NCI-H748 treated with DMSO at 0.1 percent for 48 hours (cell line): ENCODE measurements around the gene TSPYL1.
"Not testable (repeated sequence)": the region's sequence is repeated elsewhere in the genome, so short reads cannot be mapped to it uniquely, and the experiment has no call there.

ENCODE experiments used
- DNase-seq: peaks from one replicate; lab custom pipeline; 2025; lab: John Stamatoyannopoulos, UW

Gene TSPYL1

GRCh38 chr6:116298273-116298672 is 18.5 kb upstream of the TSPYL1 start:
- no peak for DNase-seq

GRCh38 chr6:116292553-116292952 is 12.8 kb upstream of the TSPYL1 start:
- no peak for DNase-seq

GRCh38 chr6:116291701-116292396 is 12.1 kb upstream of the TSPYL1 start:
- DNase-seq: no peak

GRCh38 chr6:116290799-116291198 is 11.1 kb upstream of the TSPYL1 start:
- DNase-seq: no peak

- DNase-seq: no peak
These were observed 10.1 kb upstream of the TSPYL1 start for GRCh38 chr6:116289876-116290275.

GRCh38 chr6:116287689-116288282 is 8.1 kb upstream of the TSPYL1 start:
- DNase-seq: peak; percentile 28

- DNase-seq: no peak
These were observed 7.1 kb upstream of the TSPYL1 start for GRCh38 chr6:116286773-116287358.

- DNase-seq: not testable (repeated sequence)
These were observed 5.3 kb upstream of the TSPYL1 start for GRCh38 chr6:116284984-116285383.

- no peak for DNase-seq
These were observed 3.5 kb upstream of the TSPYL1 start for GRCh38 chr6:116283191-116283590.

- no peak for DNase-seq
These were observed 3.0 kb upstream of the TSPYL1 start for GRCh38 chr6:116282698-116283097.

GRCh38 chr6:116280933-116281316 is 1.2 kb upstream of the TSPYL1 start:
- DNase-seq: no peak

- no peak for DNase-seq
These were observed 617 bp upstream of the TSPYL1 start for GRCh38 chr6:116280161-116280932.

GRCh38 chr6:116278854-116279231 is 887 bp downstream of the TSPYL1 start:
- DNase-seq: no peak

- no peak for DNase-seq
These were observed 1.3 kb downstream of the TSPYL1 start for GRCh38 chr6:116278481-116278829.

- DNase-seq: no peak
These were observed 2.6 kb downstream of the TSPYL1 start for GRCh38 chr6:116277124-116277523.

GRCh38 chr6:116271149-116271708 is 8.5 kb downstream of the TSPYL1 start:
- DNase-seq: no peak

GRCh38 chr6:116268589-116269293 is 11.0 kb downstream of the TSPYL1 start:
- DNase-seq: peak; percentile 81

GRCh38 chr6:116267836-116268588 is 11.7 kb downstream of the TSPYL1 start:
- DNase-seq: no peak

GRCh38 chr6:116266803-116267202 is 12.9 kb downstream of the TSPYL1 start:
- DNase-seq: no peak

GRCh38 chr6:116265041-116265829 is 14.5 kb downstream of the TSPYL1 start:
- DNase-seq: no peak
